SK-N-SH treated with all-trans-retinoic acid at 6 μM for 48 hours (cell line): ENCODE results near the gene C15orf62.

Experiments used
- ATAC-seq: fragments of 200-7000 bp; cut with Tn5 transposase; 3 replicates; pipeline ENCODE4 v1.9.1; 2020; ENCODE audit warnings: mild to moderate bottlenecking, moderate library complexity
- ARNTL ChIP-seq: fragments of 450-650 bp; formaldehyde crosslinking; IDR thresholded peaks from 2 replicates; pipeline ENCODE4 v1.5.0; 2020; ENCODE audit warnings: low read depth, mild to moderate bottlenecking, moderate library complexity, borderline replicate concordance
- CREB5 ChIP-seq: fragments of 250-450 bp; sonication (Bioruptor Pico); IDR thresholded peaks from 2 replicates; pipeline ENCODE4 v1.5.1; 2020; ENCODE audit warnings: low read depth, mild to moderate bottlenecking, moderate library complexity
- CSDC2 ChIP-seq: fragments of 250-450 bp; sonication (Bioruptor Pico); IDR thresholded peaks from 2 replicates; pipeline ENCODE4 v1.5.0; 2020; ENCODE audit warnings: mild to moderate bottlenecking, moderate library complexity
- ESRRG ChIP-seq: fragments of 250-450 bp; sonication (Bioruptor Pico); IDR thresholded peaks from 2 replicates; pipeline ENCODE4 v1.6.1; 2021; ENCODE audit warnings: mild to moderate bottlenecking
- GLIS3 ChIP-seq: fragments of 250-450 bp; sonication (Bioruptor Pico); IDR thresholded peaks from 2 replicates; pipeline ENCODE4 v1.5.0; 2020; ENCODE audit warnings: mild to moderate bottlenecking, moderate library complexity
- ISL1 ChIP-seq: fragments of 250-450 bp; sonication (Bioruptor Pico); IDR thresholded peaks from 2 replicates; pipeline ENCODE4 v2.1.2; 2022; ENCODE audit warnings: mild to moderate bottlenecking, moderate library complexity
- OSR1 ChIP-seq: fragments of 250-450 bp; sonication (Bioruptor Pico); IDR thresholded peaks from 2 replicates; pipeline ENCODE4 v1.8.0; 2022; ENCODE audit warnings: moderate library complexity, mild to moderate bottlenecking, inconsistent platforms
- PPARA ChIP-seq: fragments of 250-450 bp; sonication (Bioruptor Pico); IDR thresholded peaks from 2 replicates; pipeline ENCODE4 v1.5.0; 2020; ENCODE audit warnings: mild to moderate bottlenecking, borderline replicate concordance
- RARB ChIP-seq: fragments of 250-450 bp; sonication (Bioruptor Pico); IDR thresholded peaks from 2 replicates; pipeline ENCODE4 v1.8.0; 2021; ENCODE audit warnings: mild to moderate bottlenecking, moderate library complexity
- TCF4 ChIP-seq: fragments of 250-450 bp; sonication (Bioruptor Pico); IDR thresholded peaks from 2 replicates; pipeline ENCODE4 v1.8.0; 2021; ENCODE audit warnings: mild to moderate bottlenecking, moderate library complexity, borderline replicate concordance
- TOX ChIP-seq: fragments of 250-450 bp; sonication (Bioruptor Pico); IDR thresholded peaks from 2 replicates; pipeline ENCODE4 v1.8.0; 2021; ENCODE audit warnings: mild to moderate bottlenecking, moderate library complexity, borderline replicate concordance
- TSHZ2 ChIP-seq: fragments of 250-450 bp; sonication (Bioruptor Pico); IDR thresholded peaks from 2 replicates; pipeline ENCODE4 v1.5.0; 2020; ENCODE audit warnings: mild to moderate bottlenecking, moderate library complexity
- ZC3H10 ChIP-seq: fragments of 250-450 bp; sonication (Bioruptor Pico); IDR thresholded peaks from 2 replicates; pipeline ENCODE4 v1.5.1; 2021; ENCODE audit warnings: mild to moderate bottlenecking, moderate library complexity
- ZFP3 ChIP-seq: fragments of 250-450 bp; sonication (Bioruptor Pico); IDR thresholded peaks from 2 replicates; pipeline ENCODE4 v1.5.0; 2020; ENCODE audit warnings: mild to moderate bottlenecking, moderate library complexity
- ZFP30 ChIP-seq: fragments of 450-650 bp; formaldehyde crosslinking; IDR thresholded peaks from 2 replicates; pipeline ENCODE4 v1.5.0; 2022; ENCODE audit warnings: mild to moderate bottlenecking, moderate library complexity
- ZNF565 ChIP-seq: fragments of 450-650 bp; formaldehyde crosslinking; conservative IDR thresholded peaks from 2 replicates; pipeline ENCODE4 v1.5.0; 2020; ENCODE audit warnings: low read depth, mild to moderate bottlenecking, moderate library complexity
- ZNF70 ChIP-seq: fragments of 450-650 bp; formaldehyde crosslinking; IDR thresholded peaks from 2 replicates; pipeline ENCODE4 v1.5.0; 2020; ENCODE audit warnings: mild to moderate bottlenecking, moderate library complexity
- TF ChIP-seq, protein P1 (sequence below): fragments of 250-450 bp; sonication (Bioruptor Pico); IDR thresholded peaks from 2 replicates; pipeline ENCODE4 v1.5.1; 2021; ENCODE audit warnings: mild to moderate bottlenecking, moderate library complexity
- TF ChIP-seq, protein P2 (sequence below): fragments of 250-450 bp; sonication (Bioruptor Pico); IDR thresholded peaks from 2 replicates; pipeline ENCODE4 v1.8.0; 2021; ENCODE audit warnings: low read depth, mild to moderate bottlenecking, moderate library complexity, borderline replicate concordance

The C15orf62 gene

DNA sequence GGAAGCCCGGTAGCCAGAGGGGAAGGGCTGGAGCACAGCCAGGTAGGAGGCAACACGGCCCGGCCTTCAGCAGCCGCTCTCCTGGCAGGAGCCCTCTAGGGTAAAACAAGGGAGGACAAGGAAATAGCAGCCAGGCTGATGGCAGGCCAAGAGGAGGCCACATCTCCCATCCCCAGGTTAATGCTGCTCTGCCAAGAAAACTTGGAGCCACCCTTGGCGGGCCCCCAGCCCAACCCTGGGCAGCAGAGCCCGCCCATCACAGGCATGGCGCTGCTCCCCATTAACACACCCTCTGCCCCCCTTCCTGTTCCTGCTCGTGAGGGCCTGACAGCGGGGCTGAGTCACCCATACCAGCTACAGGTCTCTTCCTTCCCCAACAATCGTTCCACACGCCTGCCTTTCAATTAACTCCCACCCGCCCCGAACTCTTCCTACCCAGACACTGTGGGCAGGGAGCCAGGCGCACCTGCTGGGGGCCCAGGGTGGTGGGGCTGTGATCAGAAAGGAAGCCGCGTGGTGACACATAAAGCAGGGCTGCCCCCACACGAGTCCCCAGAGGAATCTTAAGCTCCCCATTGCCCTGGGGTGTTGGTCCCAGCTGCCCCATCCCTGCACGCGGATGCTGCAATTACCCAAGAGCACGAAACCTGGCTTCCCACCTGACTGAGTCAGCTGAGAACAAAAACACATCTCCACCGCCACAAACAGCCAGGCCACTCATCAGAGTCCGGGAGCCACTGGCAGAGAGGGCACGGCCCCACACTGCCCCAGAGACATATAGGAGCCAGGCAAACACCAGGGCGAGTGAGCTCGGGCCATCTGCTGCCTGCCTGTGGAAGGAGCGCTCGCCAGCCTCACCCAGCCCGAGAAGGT is at the start of gene C15orf62:
C15orf62 (plus strand) TSS at position 707 of the 873 bp plus-strand sequence. CDS start 516 bp downstream, outside the sequence.
- ATAC-seq = peak; percentile 73

GRCh38 chr15:40721701-40722100 is 48.1 kb upstream of the C15orf62 start:
- no peak for ATAC-seq
- no peak for TF ChIP-seq ZNF565 (CRISPR knock-in tag)
- no peak for TF ChIP-seq TCF4 (CRISPR knock-in tag)
- TF ChIP-seq OSR1 (CRISPR knock-in tag) = no peak
- TF ChIP-seq TSHZ2 (CRISPR knock-in tag) = no peak
- TF ChIP-seq TOX = no peak
- TF ChIP-seq GLIS3 = no peak
- TF ChIP-seq, protein P1, sequence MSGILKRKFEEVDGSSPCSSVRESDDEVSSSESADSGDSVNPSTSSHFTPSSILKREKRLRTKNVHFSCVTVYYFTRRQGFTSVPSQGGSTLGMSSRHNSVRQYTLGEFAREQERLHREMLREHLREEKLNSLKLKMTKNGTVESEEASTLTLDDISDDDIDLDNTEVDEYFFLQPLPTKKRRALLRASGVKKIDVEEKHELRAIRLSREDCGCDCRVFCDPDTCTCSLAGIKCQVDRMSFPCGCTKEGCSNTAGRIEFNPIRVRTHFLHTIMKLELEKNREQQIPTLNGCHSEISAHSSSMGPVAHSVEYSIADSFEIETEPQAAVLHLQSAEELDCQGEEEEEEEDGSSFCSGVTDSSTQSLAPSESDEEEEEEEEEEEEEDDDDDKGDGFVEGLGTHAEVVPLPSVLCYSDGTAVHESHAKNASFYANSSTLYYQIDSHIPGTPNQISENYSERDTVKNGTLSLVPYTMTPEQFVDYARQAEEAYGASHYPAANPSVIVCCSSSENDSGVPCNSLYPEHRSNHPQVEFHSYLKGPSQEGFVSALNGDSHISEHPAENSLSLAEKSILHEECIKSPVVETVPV (CRISPR knock-in tag) = no peak
- no peak for TF ChIP-seq ZC3H10 (CRISPR knock-in tag)
- no peak for TF ChIP-seq ZFP3 (CRISPR knock-in tag)
- no peak for TF ChIP-seq PPARA
- no peak for TF ChIP-seq ZNF70 (CRISPR knock-in tag)
- no peak for TF ChIP-seq RARB (CRISPR knock-in tag)
- TF ChIP-seq CREB5 (CRISPR knock-in tag) = no peak
- no peak for TF ChIP-seq ISL1 (CRISPR knock-in tag)
- TF ChIP-seq ARNTL (CRISPR knock-in tag) = no peak
- TF ChIP-seq, all 23 proteins: peak for 0

More for the DNA sequence above, at the start of gene C15orf62:
- TF ChIP-seq, protein P2, sequence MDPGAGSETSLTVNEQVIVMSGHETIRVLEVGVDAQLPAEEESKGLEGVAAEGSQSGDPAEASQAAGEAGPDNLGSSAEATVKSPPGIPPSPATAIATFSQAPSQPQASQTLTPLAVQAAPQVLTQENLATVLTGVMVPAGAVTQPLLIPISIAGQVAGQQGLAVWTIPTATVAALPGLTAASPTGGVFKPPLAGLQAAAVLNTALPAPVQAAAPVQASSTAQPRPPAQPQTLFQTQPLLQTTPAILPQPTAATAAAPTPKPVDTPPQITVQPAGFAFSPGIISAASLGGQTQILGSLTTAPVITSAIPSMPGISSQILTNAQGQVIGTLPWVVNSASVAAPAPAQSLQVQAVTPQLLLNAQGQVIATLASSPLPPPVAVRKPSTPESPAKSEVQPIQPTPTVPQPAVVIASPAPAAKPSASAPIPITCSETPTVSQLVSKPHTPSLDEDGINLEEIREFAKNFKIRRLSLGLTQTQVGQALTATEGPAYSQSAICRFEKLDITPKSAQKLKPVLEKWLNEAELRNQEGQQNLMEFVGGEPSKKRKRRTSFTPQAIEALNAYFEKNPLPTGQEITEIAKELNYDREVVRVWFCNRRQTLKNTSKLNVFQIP (CRISPR knock-in tag) = no peak
- TF ChIP-seq ESRRG (CRISPR knock-in tag) (no peak), GLIS3 (no peak), ZNF565 (CRISPR knock-in tag) (no peak), TSHZ2 (CRISPR knock-in tag) (no peak), CSDC2 (CRISPR knock-in tag) (no peak), ISL1 (CRISPR knock-in tag) (no peak), PPARA (no peak), TOX (no peak), ZC3H10 (CRISPR knock-in tag) (no peak), ZFP30 (CRISPR knock-in tag) (no peak)

DNA sequence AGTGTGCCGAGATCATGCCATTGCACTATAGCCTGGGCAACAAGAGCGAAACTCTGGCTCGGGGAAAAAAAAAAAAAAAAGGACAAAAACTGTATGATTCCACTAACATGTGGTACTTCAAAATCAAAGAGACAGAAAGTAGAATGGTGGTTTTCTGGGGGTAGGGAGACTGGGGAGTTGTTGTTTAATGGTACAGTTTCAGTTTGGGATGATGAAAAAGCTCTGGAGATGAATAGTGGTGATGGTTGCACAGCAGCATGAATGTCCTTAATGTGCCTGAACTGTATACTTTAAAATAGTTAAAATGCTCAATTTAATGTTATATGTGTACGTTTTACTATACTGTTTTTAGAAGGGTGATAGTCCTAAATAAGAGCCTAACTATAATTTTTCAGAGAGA is 47.4 kb upstream of the C15orf62 start:
- TF ChIP-seq ARNTL (CRISPR knock-in tag) (no peak), TOX (no peak)
- ATAC-seq = no peak
